Neuronal stem cell (in vitro differentiated cells): ENCODE measurements around the gene TMTC2.

Experiments
- DNase-seq: peaks from one replicate; pipeline ENCODE4 v3.0.0-alpha.2; 2013; ENCODE audit warnings: low spot score
- H2AFZ ChIP-seq: one replicate; pipeline ENCODE4 v1.6.1; 2013; ENCODE audit warnings: mild to moderate bottlenecking, low read length, inconsistent platforms
- H2AK5ac ChIP-seq: 2 replicates; pipeline ENCODE4 v1.6.1; 2013; ENCODE audit warnings: low read depth, mild to moderate bottlenecking, inconsistent platforms, low read length, moderate library complexity, mixed read lengths
- H2BK120ac ChIP-seq: 2 replicates; pipeline ENCODE4 v1.6.1; 2013; ENCODE audit warnings: low read depth, mild to moderate bottlenecking, inconsistent platforms, low read length, moderate library complexity, mixed read lengths
- H2BK12ac ChIP-seq: one replicate; pipeline ENCODE4 v1.6.1; 2013; ENCODE audit warnings: low read length, inconsistent platforms
- H2BK15ac ChIP-seq: 2 replicates; pipeline ENCODE4 v1.6.1; 2013; ENCODE audit warnings: mild to moderate bottlenecking, low read length, inconsistent platforms, mixed read lengths
- H2BK5ac ChIP-seq: one replicate; pipeline ENCODE4 v1.6.1; 2013; ENCODE audit warnings: inconsistent platforms, mild to moderate bottlenecking, low read length, moderate library complexity
- H3K14ac ChIP-seq: one replicate; pipeline ENCODE4 v1.6.1; 2013; ENCODE audit warnings: low read length, inconsistent platforms
- H3K18ac ChIP-seq: 2 replicates; pipeline ENCODE4 v1.6.1; 2013; ENCODE audit warnings: low read length, inconsistent platforms
- H3K23ac ChIP-seq: 2 replicates; pipeline ENCODE4 v1.6.1; 2013; ENCODE audit warnings: low read depth, mild to moderate bottlenecking, mixed read lengths, low read length, inconsistent platforms; ENCODE audit not compliant: poor library complexity
- H3K27ac ChIP-seq: replicated peaks from 3 replicates; pipeline ENCODE4 v1.5.1; 2013; ENCODE audit warnings: low read length, inconsistent platforms
- H3K27me3 ChIP-seq, 3 experiments: 2 replicates each; pipeline ENCODE4 v1.6.1; 2013; ENCODE audit warnings: low read length in 3 of 3, mild to moderate bottlenecking in 2 of 3, inconsistent platforms in 1 of 3, low read depth in 1 of 3, mixed read lengths in 1 of 3, moderate library complexity in 1 of 3; ENCODE audit not compliant: control insufficient read depth in 3 of 3, insufficient read depth in 3 of 3
- H3K36me3 ChIP-seq, 2 donors: replicated peaks in 1 of 2; 2 replicates each; pipeline ENCODE4 v1.6.1; 2013; ENCODE audit warnings: low read length in 2 of 2; ENCODE audit not compliant: control insufficient read depth in 2 of 2, insufficient read depth in 2 of 2
- H3K4ac ChIP-seq: 2 replicates; pipeline ENCODE4 v1.6.1; 2013; ENCODE audit warnings: inconsistent platforms, mild to moderate bottlenecking, low read length, moderate library complexity
- H3K4me1 ChIP-seq, 2 donors: 1 replicate in 1 of 2; 2 replicates in 1 of 2; pipeline ENCODE4 v1.6.1; 2013; ENCODE audit warnings: low read length in 2 of 2, low read depth in 1 of 2; ENCODE audit not compliant: control insufficient read depth in 2 of 2, insufficient read depth in 1 of 2
- H3K4me2 ChIP-seq: one replicate; pipeline ENCODE4 v1.6.1; 2013; ENCODE audit warnings: mild to moderate bottlenecking, low read length, inconsistent platforms; ENCODE audit not compliant: insufficient read depth, poor library complexity, severe bottlenecking
- H3K4me3 ChIP-seq, 2 donors: 2 replicates each; pipeline ENCODE4 v1.5.1; 2013; ENCODE audit warnings: low read length in 2 of 2, mild to moderate bottlenecking in 2 of 2, inconsistent platforms in 1 of 2, moderate library complexity in 1 of 2
- H3K79me1 ChIP-seq: one replicate; pipeline ENCODE4 v1.6.1; 2013; ENCODE audit warnings: low read depth, mild to moderate bottlenecking, inconsistent platforms, low read length, moderate library complexity
- H3K9ac ChIP-seq: one replicate; pipeline ENCODE4 v1.6.1; 2013; ENCODE audit warnings: mild to moderate bottlenecking, low read depth, low read length, inconsistent platforms; ENCODE audit not compliant: poor library complexity
- H3K9me3 ChIP-seq, 2 donors: replicated peaks in 1 of 2; 2 replicates each; pipeline versions ENCODE3 to v1.6.1; 2013; ENCODE audit warnings: low read length in 2 of 2, mild to moderate bottlenecking in 2 of 2, inconsistent platforms in 1 of 2, low read depth in 1 of 2, mixed read lengths in 1 of 2, moderate library complexity in 1 of 2; ENCODE audit not compliant: control insufficient read depth in 2 of 2, insufficient read depth in 1 of 2
- H4K8ac ChIP-seq: one replicate; pipeline ENCODE4 v1.6.1; 2013; ENCODE audit warnings: low read depth, mild to moderate bottlenecking, inconsistent platforms, low read length, moderate library complexity
- H4K91ac ChIP-seq: one replicate; pipeline ENCODE4 v1.6.1; 2013; ENCODE audit warnings: low read length, low read depth, mild to moderate bottlenecking, inconsistent platforms; ENCODE audit not compliant: poor library complexity
- WGBS, 2 donors: extraction: QIAGEN DNeasy Blood & Tissue Kit; methylation state at CpG; one replicate each; pipeline ENCODE4 v1.1.7; 2013; ENCODE audit warnings: missing lambda C conversion rate in 2 of 2, mixed read lengths in 1 of 2; ENCODE audit not compliant: insufficient read length in 2 of 2, insufficient replicate concordance in 1 of 2; ENCODE audit errors: extremely low coverage in 2 of 2; 5-methylcytosine and 5-hydroxymethylcytosine counted together

Gene TMTC2

DNA sequence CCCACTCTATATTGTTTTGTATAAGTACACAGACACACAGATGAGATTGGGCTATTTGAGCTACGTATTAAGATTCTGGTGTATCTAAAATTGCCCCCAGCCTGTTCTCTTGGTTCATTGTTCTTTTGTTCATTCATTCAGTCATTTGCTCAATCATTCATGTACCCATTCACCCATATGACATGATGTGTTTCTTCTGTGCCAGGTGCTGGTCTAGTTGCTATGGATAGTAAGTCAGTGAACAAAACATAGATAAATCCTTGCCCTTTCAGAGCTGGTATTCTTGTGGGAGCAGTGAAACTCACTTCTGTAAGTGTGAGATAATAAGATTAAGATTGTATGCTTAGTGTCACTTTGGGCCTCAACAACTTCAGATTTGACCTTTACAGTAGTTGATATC is 191.3 kb downstream of the TMTC2 start:
- no peak overlapping the region for H3K23ac ChIP-seq
- no peak overlapping the region for H3K4ac ChIP-seq
- no peaks in the 10 kb centered on the region for H3K79me1 ChIP-seq
- no peaks in the 10 kb centered on the region for H3K27me3 ChIP-seq
- peaks cover 7 to 9% of the 10 kb centered on the region in 2 donors for H3K4me1 ChIP-seq
- no peak overlapping the region for H4K8ac ChIP-seq
- H3K4me3 ChIP-seq, result no peak overlapping the region
- no peak overlapping the region for H3K18ac ChIP-seq
- no peak for DNase-seq
- H2BK120ac ChIP-seq, result no peak overlapping the region
- no peak overlapping the region for H3K27ac ChIP-seq
- no peak overlapping the region for H3K9ac ChIP-seq
- H4K91ac ChIP-seq, result no peak overlapping the region
- H3K36me3 ChIP-seq, result peaks cover 0 to 7% of the 10 kb centered on the region in 2 donors
- no peak overlapping the region for H3K14ac ChIP-seq
- H3K4me2 ChIP-seq, result no peak overlapping the region
- H2BK15ac ChIP-seq, result no peak overlapping the region
- H2AK5ac ChIP-seq, result no peak overlapping the region
- H2BK5ac ChIP-seq, result no peak overlapping the region
- H3K9me3 ChIP-seq, result peaks cover 0 to 2% of the 10 kb centered on the region in 2 donors
- no CpG with 5 or more reads among the region's 1 CpG for WGBS, 2 donors
- H2AFZ ChIP-seq, result no peak overlapping the region
- H2BK12ac ChIP-seq, result no peak overlapping the region

DNA sequence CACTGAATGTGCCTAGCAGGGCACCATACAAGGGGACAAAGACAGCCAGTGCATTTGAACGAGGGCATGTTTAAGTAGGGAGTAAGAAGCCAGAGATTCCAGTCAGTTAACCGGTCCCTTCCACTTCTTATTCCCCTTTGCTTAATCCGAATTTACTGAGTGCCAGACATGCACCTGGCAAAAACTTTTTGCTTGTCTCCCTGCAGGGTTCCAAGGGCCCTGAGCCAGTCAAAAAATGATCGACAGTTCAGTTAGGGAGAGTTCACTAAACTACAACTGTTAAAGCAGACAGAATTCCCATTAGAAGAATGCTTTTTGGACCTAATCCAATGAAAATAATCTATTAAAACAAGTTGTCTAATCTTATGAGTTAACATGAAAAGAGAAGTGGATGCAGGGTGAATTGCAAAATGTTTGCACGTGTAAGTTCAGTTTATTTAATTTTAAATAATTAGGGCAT is 193.8 kb downstream of the TMTC2 start:
- no peak overlapping the region for H4K8ac ChIP-seq

DNA sequence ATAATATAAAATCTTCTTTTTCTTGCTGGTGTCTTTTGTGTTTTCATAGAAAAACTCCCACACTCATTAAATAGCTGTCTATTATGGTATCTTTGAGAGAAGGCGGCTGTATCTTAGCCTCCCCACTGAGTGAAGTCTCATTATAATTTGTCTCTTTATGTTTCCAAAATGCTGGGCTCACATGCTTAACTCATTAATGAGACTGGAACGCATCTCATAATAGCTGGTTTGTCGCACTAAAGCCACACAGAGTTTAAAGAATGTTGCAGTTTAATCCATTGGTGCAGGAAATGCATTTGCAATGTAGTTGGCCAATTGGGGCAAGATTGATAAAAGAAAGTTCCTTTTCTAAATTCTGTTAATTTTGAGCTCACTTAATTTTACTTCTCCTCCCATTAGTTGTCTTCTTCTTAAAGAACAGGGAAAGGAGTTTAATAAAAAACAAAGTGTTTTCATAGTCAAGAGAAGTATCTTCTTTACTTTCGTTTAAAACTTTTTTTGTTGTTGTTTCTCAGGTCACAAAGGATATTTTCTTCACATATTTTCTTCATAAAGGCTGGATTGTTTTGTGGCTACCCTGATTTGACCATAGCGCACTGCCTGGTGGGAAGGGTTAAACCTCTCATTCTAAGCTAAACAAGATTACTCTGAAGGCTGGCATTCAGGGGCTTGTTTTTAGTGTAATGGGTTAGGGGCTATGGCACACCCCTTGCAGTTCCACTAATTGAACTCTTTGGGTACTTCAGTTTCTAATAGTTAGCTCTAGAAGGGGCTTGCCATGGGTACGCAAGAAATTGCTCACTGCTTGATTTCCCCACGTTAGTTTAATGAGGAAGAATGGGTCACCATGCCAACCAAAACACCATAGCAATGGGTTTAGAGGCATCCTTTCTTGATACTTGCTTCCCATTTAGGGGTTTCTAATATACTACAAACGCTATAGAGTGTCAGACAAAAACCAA is 197.0 kb downstream of the TMTC2 start:
- peaks cover 0 to 2% of the 10 kb centered on the region in 2 donors for H3K9me3 ChIP-seq

More for the DNA sequence above, 193.8 kb downstream of the TMTC2 start:
- no peak overlapping the region for H2BK5ac ChIP-seq
- peaks cover 0 to 2% of the 10 kb centered on the region in 2 donors for H3K9me3 ChIP-seq
- no peak overlapping the region for H3K9ac ChIP-seq
- H3K79me1 ChIP-seq, result no peaks in the 10 kb centered on the region
- H3K4me1 ChIP-seq, result peaks cover 10 to 11% of the 10 kb centered on the region in 2 donors
- no peak overlapping the region for H2AK5ac ChIP-seq
- no peak overlapping the region for H2BK15ac ChIP-seq
- H3K27ac ChIP-seq, result peak overlapping the region; percentile 58
- H3K27me3 ChIP-seq, result no peaks in the 10 kb centered on the region
- H3K14ac ChIP-seq, result no peak overlapping the region
- H2BK120ac ChIP-seq, result no peak overlapping the region
- no peak for DNase-seq
- H3K18ac ChIP-seq, result no peak overlapping the region
- no peak overlapping the region for H4K91ac ChIP-seq
- H3K36me3 ChIP-seq, result peaks cover 0 to 7% of the 10 kb centered on the region in 2 donors
- WGBS, 2 donors, result no CpG with 5 or more reads among the region's 5 CpGs
- peak overlapping the region; percentile 67 for H2AFZ ChIP-seq
- H3K4ac ChIP-seq, result no peak overlapping the region
- H2BK12ac ChIP-seq, result no peak overlapping the region
- H3K23ac ChIP-seq, result no peak overlapping the region
- H3K4me2 ChIP-seq, result no peak overlapping the region
- no peak overlapping the region for H3K4me3 ChIP-seq

DNA sequence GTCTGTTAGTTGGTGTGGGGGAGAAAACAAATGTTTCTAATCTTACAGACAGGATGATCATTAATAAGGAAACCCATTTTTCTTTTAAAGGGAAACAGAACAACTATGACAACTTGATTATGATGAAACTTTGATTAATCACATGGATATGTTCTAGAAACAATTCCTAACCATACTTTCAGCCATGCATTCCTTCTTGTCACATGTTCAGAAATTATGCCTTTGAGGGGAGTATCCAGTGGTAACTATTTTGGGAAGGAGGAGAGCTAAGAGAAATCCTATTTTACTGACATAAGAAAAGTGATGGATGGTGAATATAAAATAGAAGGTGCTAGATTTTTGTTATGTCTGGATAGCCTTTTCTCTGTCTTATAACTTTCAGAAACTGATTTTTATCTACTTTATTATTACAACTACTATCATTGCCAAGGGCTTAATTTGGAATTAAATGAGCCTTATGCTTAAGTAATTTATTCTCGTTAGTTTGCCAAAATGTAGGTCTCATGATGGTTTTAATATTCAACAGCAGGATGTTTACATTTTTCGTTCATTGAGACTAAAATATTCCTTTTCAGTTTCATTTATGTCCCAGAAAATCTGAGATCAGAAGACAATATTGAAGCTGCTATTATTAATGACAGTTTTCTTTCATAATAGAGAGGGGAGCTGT is 200.1 kb downstream of the TMTC2 start:
- Histone ChIP-seq H2AFZ (no peak overlapping the region), H3K79me1 (no peaks in the 10 kb centered on the region), H3K4me3 (no peak overlapping the region), H2BK12ac (no peak overlapping the region), H3K14ac (no peak overlapping the region), H3K23ac (no peak overlapping the region), H3K4me1 (peaks cover 6 to 11% of the 10 kb centered on the region in 2 donors), H3K9ac (no peak overlapping the region), H2BK15ac (no peak overlapping the region), H2BK5ac (no peak overlapping the region), H3K4me2 (no peak overlapping the region), H3K36me3 (no peaks in the 10 kb centered on the region), H4K8ac (no peak overlapping the region), H4K91ac (no peak overlapping the region), H2BK120ac (no peak overlapping the region), H3K18ac (no peak overlapping the region), H3K27me3 (no peaks in the 10 kb centered on the region), H3K9me3 (peaks cover 0 to 2% of the 10 kb centered on the region in 2 donors), H3K4ac (no peak overlapping the region), H3K27ac (no peak overlapping the region), H2AK5ac (no peak overlapping the region)
- WGBS, 2 donors, result no CpG with 5 or more reads among the region's 2 CpGs
- DNase-seq, result no peak

More for the DNA sequence above, 197.0 kb downstream of the TMTC2 start:
- Histone ChIP-seq H2BK12ac (no peak overlapping the region), H3K27ac (peak overlapping the region; percentile 79), H3K79me1 (no peaks in the 10 kb centered on the region), H2BK5ac (no peak overlapping the region), H3K4me2 (no peak overlapping the region), H3K4me3 (no peak overlapping the region), H2AK5ac (no peak overlapping the region), H2BK15ac (no peak overlapping the region), H3K9ac (no peak overlapping the region), H3K14ac (no peak overlapping the region), H3K23ac (no peak overlapping the region), H3K4me1 (peaks cover 10 to 11% of the 10 kb centered on the region in 2 donors), H3K27me3 (no peaks in the 10 kb centered on the region), H2AFZ (no peak overlapping the region), H4K8ac (no peak overlapping the region), H2BK120ac (no peak overlapping the region), H4K91ac (no peak overlapping the region), H3K36me3 (peaks cover 0 to 7% of the 10 kb centered on the region in 2 donors), H3K18ac (no peak overlapping the region), H3K4ac (no peak overlapping the region)
- WGBS, 2 donors, result no CpG with 5 or more reads among the region's 8 CpGs
- peak; percentile 77 for DNase-seq
